HG02852 (cell line): Measurements from ENCODE around the gene MRPL38.
"Not testable (repeated sequence)": the region's sequence is repeated elsewhere in the genome, so short reads cannot be mapped to it uniquely, and the experiment has no call there.

Experiments used
- ATAC-seq: cut with Tn5 transposase; IDR thresholded peaks from one replicate; pipeline ENCODE4 v1.9.1; 2021; ENCODE audit warnings: mild to moderate bottlenecking, moderate library complexity; ENCODE audit not compliant: unreplicated experiment

Gene MRPL38

GRCh38 chr17:75877752-75878173 lies 26.9 kb downstream of the MRPL38 start:
- ATAC-seq = no peak

GRCh38 chr17:75876938-75877751 lies 27.5 kb downstream of the MRPL38 start:
- ATAC-seq = no peak

- peak; percentile 39 for ATAC-seq
Measured at GRCh38 chr17:75876190-75876937, 28.3 kb downstream of the MRPL38 start.

- no peak for ATAC-seq
Measured at GRCh38 chr17:75875940-75876189, 28.8 kb downstream of the MRPL38 start.

- ATAC-seq = no peak
Measured at GRCh38 chr17:75875182-75875939, 29.3 kb downstream of the MRPL38 start.

- no peak for ATAC-seq
Measured at GRCh38 chr17:75874323-75875181, 30.1 kb downstream of the MRPL38 start.

- no peak for ATAC-seq
Measured at GRCh38 chr17:75873587-75874322, 30.9 kb downstream of the MRPL38 start.

- ATAC-seq = no peak
Measured at GRCh38 chr17:75872434-75873351, 32.0 kb downstream of the MRPL38 start.

- ATAC-seq = not testable (repeated sequence)
Measured at GRCh38 chr17:75870228-75870627, 34.5 kb downstream of the MRPL38 start.

GRCh38 chr17:75869282-75870141 lies 35.2 kb downstream of the MRPL38 start:
- no peak for ATAC-seq

GRCh38 chr17:75868730-75869281 lies 35.9 kb downstream of the MRPL38 start:
- not testable (repeated sequence) for ATAC-seq

- not testable (repeated sequence) for ATAC-seq
Measured at GRCh38 chr17:75865404-75866188, 39.1 kb downstream of the MRPL38 start.

- ATAC-seq = peak; percentile 6
Measured at GRCh38 chr17:75864887-75865286, 39.8 kb downstream of the MRPL38 start.

- ATAC-seq = peak; percentile 87
Measured at GRCh38 chr17:75864448-75864871, 40.2 kb downstream of the MRPL38 start.

- ATAC-seq = no peak
Measured at GRCh38 chr17:75861927-75862317, 42.8 kb downstream of the MRPL38 start.

- not testable (repeated sequence) for ATAC-seq
Measured at GRCh38 chr17:75859358-75859757, 45.3 kb downstream of the MRPL38 start.
